Hematopoietic multipotent progenitor cell (in vitro differentiated cells): Measurements from ENCODE around the gene IGFN1. TPM values are rescaled to one million over a fixed set of nuclear protein-coding genes. Genes with fewer than 3 reads are reported as not detected.

Source experiments
- DNase-seq, 3 donors: peaks; one replicate each; pipeline ENCODE4 v3.0.0-alpha.2; 2011 to 2015; ENCODE audit warnings: low read depth in 2 of 3, low spot score in 2 of 3
- total RNA-seq: library from RNA; depleted of rRNA; stranded (reverse); fragments of >200 nt; gene quantifications from one replicate; pipeline ENCODE4 v1.2.3, GENCODE V29; 2012

IGFN1 gene
- total RNA-seq, 1 donor = not detected

DNA sequence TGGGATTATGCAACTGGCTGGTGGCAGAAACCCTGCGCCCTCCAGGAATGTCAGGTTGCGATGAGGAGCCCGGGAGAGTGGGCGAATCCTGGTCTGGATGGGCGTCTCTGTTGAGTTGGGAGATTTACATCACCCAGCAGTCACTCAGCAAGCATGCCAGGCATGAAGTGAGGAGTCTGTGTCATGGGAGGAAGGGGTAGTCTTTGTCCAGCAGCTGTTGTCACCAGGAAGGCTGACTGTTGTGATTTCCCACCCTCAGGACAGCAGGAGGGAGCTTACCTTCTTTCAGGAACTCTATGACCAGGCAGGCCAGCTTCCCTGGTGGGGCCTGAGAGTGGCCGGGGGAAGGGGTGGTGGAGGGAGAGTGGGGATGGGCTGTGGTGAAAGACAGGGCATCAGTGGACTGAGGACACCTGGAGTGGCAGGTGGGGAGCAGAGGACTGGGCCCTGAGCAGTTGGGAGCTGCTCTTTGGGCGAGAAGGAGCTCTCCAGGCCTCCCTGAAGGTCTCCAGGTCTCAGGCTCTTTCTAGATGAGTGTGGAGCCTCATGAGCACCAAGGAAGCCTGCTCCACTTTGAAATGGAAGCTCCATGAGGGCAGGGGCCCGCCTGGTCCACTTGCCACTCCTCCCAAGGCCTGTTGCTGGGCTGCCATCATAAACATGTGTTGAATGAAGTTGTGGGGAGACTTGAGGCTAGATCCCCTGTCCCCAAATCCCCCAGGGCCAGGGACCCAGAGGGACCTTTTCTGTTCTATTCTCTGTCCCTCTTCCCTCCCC is 71.3 kb downstream of the IGFN1 start:
- DNase-seq = no peak

DNA sequence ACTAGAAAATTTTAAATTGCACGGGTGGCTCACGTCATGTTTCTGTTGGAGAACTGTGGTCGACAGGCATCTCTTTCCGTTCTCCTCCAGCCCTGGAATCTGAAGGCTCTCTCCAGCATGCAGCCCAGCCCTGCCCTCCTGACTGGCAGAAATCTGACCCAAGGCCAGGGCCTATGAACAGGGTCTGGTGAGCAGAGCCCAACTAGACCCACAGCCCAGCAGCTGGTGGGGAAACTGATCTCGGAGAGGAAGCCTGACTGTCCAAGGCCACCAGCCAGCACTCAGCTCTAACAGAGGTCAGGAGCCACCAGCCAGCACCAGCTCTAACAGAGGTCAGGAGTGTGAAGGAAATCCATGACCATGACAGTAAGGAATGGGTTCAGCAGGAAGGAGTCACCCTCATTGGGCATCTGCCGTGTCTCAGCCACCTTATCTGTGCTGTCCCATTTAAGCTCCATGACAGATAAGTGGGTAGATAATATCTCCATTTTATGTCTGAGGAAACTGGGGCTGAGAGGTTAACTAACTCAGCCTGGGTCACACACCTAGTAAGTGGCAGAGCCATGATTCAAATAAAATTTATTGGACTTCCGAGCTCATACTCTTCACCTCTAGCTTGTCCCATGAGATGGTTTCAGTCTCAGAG is 72.5 kb downstream of the IGFN1 start:
- DNase-seq = no peak

DNA sequence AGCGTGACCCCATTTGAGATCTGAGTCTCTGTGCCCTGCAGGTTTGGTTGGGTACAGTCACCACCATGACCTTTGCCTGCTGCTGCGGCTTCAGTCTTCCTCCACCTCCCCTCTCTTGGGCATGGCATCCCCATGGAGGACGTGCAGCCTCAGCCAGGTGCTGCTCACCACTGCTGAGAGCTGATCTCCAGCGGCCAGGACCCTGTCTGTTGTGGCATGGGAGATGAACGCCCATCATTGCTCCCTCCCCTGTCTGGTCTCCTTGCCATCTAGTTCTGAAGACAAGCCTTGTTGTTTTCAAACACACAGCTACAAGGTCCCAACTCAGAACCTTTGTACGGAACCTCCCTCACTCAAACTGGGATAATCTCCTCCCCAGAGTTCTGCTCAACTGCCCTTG is 73.4 kb downstream of the IGFN1 start:
- DNase-seq = no peak

DNA sequence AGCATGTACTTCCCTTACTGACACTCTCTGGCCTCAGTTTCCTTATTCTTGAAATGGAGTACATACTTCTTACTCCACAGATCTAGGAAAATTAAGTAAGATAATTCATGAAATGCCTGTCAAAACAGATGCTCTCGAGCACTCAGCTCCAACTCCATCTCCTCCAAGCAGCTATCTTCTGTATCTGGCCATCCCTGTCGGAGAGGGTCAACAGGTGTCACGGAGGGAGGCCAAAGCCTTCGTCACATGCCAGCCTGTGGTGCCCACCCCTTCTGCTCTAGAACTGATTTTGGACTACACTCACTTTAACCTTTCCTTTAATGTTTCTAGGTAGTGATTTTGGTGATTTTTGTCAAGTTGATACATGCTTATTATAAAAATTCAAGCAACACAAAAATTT is 73.9 kb downstream of the IGFN1 start:
- DNase-seq = no peak

DNA sequence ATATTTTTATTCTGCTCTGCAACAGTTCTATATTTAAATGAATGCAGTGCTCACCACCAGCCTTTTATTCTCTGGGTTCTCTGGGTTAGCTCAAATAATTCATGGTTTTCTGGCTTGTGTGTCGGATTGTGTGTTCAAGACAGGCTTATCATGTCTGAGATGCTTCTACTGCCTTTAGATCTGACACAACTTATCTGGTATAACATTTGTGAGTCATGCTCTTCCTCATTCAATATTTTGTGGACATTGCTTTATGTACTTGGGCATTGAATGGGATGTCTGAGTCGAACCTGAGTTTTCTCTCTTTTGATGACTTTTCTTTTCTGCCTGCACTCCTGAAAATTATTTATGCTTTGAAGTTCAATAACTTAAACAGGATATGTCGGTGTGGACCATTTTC is 75.1 kb downstream of the IGFN1 start:
- no peak for DNase-seq

DNA sequence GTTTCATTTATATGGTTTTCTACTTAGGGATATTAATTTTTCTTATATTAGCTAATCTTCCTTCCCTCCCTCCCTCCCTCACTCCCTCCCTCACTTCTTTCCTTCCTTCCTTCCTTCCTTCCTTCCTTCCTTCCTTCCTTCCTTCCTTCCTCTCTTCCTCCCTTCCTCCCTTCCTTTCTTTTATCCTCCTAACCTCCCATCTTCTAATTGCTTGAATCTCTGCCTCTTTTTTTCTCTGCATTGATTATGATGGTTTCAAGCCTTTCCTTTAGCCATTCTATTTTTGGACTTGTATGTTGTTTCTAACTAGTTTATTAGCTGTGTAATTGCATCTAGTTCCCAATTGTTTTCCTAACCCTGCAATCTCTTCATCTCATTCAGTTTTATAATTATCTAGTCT is 75.7 kb downstream of the IGFN1 start:
- no peak for DNase-seq

DNA sequence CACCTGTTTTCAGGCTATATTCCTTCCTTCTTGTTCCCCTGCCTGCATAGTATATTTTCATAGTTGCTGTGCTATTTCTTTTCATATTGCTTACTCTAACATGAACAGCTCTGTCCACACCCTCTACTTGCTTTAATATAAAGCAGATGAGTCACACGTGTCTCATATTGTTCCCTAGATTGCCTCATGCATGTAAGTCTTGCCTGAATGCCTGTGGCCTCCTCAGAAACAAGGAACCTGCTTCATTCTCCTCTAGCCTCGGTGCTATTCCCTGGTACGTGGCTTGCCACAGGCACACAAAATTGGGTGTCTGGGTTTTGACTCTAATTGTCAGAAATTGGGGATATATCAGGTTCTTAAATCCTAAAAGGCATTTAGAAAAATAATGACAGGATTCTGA is 76.2 kb downstream of the IGFN1 start:
- no peak for DNase-seq

DNA sequence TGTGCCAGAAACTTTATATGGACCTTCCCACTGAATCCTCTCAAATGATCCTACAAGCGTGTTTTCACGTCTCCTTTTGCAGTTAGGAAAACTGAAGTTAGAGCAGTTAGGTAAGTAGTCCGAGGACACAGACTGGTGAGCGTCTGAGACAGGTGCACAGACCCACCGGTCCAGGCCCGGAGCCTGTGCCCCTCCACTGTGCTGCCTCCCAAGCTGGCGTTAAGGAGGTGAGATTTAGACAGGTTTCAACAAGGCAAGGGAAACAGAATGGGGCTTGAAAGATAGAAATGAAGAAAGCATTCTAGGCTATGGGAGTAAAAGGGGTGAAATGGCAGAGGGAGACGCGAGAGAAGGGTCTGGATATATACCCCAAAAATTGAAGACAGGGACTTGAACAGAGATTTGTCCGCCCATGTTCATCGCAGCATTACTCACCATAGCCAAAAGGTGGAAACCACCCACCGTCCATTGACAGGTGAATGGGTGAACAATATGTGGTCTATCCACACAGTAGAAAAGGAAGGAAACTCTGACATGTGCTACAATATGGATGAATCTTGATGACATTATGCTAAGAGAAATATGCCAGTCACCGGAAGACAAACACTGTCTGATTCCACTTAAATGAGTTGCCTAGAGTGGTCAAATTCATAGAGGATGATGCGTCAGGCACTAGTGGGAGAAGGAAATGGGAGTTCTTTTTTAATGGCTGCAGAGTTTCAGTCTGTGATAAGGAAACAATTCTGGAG is 77.0 kb downstream of the IGFN1 start:
- DNase-seq = no peak

DNA sequence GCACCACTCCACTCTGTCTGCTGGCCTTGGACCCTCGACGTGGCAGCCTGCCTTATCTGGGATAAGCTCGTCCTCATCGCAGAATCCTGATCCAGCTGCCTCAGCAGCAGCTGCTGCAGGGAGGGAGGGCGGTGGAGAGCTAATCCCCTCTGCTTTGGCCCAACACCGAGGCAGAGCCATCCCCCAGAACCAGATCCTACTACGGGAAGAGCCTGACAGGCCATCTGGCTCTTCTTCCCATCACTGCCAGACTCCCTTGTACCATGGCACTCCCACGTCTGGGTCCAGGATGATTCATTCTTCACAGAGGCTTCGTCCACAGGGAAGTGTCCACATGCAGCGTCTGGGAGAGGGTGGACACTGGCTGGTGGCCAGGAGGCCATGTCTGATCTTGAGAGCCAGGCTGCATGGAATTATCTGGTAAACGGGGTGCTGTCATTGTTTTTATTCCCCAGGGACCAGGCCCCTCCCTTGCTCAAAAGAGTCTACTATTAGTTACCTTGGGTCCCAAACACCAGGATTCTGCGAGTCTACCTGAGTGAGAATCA is 78.1 kb downstream of the IGFN1 start:
- DNase-seq = no peak

DNA sequence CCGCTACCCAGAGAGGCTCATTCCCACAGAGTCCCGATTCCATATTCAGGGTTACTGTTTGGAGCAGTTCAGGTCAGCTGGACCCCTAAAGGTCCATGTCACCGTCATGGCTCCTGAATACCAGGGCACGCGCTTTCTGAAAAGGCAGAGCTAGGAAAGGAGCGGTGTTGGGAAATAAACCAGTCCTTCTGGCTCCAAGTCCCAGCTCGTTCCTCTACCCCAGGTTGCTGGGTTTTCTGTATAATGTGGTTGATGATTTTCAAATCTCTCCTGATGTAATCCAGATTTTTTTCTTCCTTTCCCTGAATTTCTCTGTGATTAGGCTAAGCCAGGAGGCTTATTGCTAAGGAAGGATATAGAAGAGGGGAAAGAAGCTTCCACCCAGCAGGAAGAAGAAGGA is 78.7 kb downstream of the IGFN1 start:
- DNase-seq = no peak

DNA sequence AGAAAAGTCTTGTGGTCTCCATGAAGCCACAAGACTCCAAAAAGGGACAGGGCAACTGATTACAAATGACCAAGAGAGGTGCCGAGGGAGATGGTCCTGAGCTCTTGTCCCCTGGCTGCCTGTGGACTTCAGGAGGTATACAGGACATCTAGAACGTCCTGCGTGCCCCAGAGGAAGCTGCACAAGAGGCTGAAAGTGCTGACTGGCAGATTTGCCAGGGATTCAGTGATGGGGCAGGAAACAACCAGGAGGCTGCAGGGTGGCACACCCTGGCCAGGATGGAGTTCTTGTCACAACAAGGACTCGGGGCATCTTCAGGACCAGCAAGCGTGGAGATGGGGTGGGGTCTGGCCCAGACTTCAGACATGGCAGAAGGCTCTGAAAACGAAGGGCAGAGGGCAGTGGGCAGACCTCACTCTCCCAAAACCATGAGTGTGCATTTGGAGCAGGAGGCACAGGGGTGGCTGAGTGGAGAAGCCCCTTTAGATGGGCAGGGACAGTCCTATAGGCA is 79.3 kb downstream of the IGFN1 start:
- no peak for DNase-seq

DNA sequence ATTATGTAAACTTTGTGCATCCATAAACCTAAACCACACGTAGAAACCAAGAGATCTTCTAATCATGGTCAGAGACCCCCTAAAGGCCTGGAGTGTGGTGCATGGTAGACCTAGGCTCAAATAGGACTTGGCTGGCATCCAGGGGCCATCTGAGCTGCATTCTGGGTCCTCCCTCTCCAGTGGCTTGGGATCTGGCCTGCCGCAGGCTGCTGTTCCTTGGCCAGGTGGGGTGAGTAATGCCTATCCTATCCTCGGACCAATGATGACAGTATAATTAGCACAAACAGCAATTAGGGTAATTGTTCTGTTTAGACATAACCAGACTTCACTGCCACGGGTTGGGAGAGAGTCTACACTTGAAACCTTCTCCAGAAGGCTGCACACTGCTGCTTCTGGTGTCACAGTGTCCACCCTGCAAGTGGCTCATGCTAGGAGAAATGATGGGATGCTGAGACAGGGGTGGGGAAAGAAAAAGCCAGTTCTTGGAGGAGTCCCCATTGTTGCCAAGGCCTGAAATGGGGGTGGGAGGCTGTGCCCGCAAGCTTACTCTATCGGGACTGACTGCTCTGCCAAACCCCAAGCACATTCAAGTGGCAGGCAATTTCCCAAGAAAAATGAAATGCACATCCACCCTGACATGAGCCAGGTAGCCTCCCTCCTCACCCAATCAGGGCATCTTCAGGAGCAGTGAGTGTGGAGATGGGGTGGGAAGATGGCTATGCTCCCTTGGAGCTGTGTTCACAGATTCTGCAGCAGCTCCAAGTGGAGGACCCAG is 80.2 kb downstream of the IGFN1 start:
- DNase-seq = no peak

DNA sequence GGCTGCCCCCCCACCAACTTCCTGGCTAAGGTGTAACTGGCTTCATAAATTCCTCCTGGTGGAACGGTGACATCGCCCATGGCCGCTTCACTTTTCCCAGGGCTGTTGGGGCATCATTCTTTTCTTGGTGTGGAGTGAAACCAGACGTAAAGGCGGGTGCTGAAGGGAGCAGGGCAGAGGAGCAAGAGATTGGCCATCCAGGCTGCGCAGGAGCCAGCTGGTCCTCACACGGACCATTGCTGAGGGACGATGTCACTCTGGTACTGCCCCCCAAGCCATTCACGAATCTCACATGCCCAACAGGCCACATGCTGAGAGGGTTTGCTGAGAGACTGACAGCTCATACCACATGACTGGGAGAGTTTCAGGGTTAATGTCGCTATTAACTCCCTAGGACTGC is 82.2 kb downstream of the IGFN1 start:
- DNase-seq = no peak

DNA sequence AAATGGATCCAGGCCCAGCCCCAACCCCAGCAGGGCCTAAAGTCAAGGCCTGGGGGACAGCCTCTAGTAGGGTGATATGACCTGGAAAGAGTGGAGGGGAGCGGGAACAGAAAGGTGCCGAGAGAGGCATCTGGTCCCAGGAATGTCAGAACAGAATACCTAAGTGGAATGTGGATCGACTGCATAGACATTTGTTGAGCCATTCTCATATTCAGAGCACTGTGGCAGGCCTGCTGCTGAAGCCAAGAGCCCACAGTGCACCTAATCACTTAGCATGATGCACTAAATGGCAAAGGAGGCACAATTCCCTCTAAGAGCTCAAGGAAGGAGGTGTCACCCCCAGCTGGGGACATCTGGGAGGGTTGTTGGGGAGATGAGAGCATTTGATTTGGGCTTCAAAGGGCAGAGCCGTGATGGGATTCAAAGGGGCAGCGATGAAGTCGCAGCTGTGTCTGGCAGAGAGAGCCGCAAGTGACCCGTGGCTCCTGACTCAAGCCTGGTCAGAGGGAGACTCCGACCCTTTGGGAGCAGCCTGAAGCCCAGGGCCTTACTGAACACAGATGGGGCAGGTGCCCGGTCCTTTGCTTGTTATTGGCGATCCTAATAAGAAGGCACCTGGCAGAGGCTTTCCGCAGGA is 84.1 kb downstream of the IGFN1 start:
- DNase-seq = no peak

DNA sequence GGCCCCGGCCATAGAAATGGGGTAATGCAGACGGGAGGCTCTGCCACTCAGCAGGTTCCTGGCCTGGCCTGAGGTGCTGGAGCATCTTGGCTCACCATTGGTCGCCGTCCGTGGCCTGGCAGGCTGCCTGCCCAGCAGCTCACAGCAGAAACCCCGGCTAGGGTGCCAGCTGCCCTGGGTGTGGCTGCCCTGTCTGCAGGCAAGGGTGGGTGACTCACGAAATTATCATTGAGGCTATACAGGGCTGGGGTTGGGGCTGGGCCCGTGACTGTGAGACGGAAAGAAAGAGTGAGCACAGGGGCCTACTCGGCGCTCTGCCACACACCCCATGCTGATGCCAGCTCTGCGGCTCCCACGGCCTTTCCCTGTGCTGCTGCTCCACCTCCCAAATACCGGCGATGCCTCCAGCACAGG is 84.6 kb downstream of the IGFN1 start:
- no peak for DNase-seq

DNA sequence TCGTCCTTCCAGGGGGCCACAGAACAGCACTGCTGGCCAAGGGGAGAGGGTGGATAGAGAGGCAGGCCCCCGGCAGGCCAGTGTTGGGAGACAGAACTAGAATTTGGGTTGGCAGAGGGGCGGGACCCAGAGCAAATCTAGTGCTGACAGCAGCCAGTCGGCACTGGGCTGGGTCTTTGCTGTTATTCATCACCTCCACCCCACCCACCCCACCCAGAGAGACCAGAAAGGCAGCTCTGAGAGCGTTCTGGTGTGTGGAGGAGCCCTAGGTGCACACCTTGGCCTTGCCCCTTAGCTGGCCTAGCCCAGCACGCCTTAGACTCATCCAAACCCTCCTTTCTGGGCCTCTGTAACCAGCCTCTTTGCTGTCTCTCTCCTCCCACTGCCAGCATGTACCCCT is 86.3 kb downstream of the IGFN1 start:
- DNase-seq = no peak

DNA sequence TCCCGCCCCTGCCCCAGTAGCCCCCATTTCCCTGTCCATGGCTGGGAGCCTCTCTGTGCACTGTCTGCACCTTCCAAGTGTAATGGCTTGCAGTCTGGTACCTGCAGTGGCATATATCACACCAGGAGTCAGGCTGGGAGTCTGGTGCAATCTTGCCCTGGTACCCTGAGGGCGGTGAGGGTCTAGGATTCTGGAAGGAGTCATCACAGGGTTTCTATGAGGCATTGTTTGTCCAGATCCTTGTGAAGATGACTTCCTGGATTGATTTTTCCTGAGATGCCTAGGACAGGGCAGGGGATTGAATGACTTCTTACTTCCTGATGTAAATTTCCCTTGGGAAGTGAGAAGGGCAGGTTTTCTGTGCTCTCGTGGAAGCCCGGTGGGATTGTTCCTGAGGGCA is 86.8 kb downstream of the IGFN1 start:
- DNase-seq = no peak
